ENCODE data around the gene CCDC63.
"Not testable (repeated sequence)": the region's sequence is repeated elsewhere in the genome, so short reads cannot be mapped to it uniquely, and the experiment has no call there.

The CCDC63 gene

DNA sequence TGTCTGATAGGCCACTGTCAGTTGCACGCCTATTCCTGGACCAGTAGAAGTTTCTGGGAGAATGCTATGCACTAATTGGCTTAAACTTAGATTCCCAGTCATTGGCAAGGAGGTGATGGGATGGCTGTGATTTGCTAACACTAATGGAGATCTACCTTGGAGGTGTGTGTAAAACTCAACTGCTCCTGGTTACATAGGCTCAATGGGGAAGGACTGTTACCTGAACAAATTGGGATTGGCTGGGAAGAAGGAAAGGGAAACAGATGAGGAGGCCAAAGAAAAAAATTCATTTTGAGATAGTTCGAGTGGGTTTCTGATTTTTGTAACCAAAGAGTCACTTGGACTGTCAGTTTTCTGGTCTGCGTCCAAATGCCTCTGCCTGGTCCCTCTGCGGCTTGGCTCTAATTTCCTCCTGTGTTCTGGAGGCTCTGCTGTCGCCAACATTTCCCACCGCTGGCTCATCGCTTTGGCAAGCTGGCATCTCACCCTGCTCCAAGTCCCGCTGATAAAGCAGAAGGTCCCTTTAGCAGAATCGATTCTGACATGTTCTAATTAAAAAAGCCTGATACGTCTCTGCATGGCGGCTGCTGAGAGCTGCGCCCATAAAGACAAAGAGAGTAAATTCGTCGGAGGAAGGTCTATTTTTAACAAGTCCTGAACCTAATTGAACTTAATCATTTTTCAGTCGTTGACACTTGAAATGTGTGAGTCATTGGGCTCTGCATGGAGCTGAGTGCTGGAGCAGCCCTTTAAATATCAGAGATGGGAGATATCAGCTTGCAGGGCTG, 2.0 kb upstream of the CCDC63 start:
- DNase-seq = no peak

DNA sequence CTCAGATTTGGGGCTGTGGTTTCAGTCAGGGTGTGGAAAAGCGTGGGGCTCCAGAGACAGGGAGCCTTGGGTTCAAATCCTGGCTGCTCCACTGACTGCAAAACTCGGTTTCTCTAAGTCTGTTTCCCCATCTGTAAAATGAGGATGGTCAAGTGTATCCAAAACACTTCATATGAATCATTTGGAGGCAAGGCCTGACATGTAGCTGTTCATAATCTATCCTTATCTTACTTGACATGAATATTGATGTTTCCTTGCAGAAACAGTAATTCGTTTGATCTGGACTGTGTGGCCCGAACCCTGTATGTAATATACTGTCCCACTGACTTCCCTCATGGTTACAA, 1.5 kb upstream of the CCDC63 start:
- DNase-seq = no peak

GRCh38 chr12:110848314-110848923, 1.6 kb downstream of the CCDC63 start:
- no peak for DNase-seq

GRCh38 chr12:110849221-110849620, 2.4 kb downstream of the CCDC63 start:
- no peak for DNase-seq

DNA sequence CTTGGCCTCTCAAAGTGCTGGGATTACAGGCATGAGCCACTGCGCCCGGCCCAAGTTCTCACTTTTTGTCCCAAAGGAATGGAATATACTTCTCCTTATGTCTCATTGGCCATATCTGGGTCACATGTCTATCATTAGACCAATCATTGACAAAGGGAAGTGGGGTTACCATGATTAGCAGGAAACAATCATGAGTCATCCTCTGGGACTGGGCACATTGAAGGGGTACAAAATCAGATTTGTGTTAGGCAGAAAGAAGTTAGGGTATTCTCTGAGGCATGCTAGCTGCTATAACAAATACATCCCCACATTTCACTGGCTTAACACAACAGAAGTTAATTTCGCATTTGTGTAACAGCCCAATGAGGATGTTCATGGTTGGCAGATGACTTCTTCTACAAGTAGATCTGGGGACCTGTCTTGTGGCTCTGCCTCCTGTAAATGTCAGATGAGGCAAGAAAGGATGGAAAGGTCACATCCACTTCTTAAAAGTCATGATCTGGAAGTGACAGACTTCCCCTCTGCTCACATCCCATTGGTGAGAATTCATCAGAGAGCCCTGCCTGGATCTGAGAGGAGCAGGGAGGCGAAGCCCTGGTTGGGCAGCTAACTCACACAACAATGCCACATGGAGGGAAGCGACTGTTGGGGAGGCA, 3.1 kb downstream of the CCDC63 start:
- peak; percentile 38 for DNase-seq

DNA sequence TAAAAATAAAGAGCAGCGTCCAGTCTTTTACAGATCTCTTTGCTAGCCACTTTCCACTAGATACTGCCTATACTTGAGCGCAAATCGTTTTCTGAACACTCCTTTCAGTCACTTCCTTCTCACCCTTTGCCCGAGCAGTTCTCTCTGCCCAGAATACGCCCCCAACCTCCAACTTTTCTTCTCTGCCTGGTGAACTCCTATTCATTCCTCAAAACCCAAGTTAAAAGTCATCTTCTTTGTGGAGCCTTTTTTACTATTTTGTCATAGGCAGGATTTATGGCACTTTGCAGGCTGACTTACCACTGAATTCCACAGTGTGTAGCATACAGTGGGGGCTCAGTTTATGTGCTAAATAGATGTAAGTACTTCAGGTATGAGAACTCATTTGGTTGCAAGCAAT, 4.0 kb downstream of the CCDC63 start:
- DNase-seq = no peak

- DNase-seq = no peak
Observed at GRCh38 chr12:110853836-110854235, 7.0 kb downstream of the CCDC63 start.

DNA sequence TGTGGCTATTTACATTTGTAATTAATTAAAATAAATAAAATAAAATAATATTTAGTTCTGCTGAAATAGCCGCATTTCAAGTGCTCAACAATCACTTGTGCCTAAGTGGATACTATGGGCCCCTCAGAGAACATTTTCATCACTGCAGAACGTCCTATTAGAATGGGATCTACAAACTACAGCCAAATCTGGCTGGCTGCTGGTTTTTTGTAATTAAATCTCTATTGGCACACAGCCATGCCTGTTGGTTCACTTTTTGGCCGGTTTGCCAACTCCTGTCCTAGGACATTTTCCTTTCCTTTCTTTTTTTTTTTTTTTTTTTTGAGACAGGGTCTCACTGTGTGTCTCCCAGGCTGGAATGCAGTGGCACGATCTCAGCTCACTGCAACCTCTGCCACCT, 9.8 kb downstream of the CCDC63 start:
- DNase-seq = no peak

DNA sequence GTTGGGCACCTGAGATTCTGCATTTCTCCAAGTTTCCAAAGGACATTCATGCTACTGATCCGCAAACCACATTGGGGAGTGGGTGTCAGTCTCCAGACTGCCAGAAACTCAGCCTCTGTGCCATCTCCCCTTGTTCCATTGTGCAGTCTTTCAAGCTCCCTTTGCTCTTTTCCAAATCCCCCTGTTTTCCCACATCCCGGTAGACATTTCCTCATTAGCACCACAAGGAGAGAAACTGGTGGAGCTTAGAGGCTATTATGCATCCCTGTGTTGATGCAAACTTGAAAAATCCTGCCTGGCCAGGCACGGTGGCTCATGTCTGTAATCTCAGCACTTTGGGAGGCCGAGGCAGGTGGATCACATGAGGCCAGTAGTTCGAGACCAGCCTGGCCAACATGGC, 10.7 kb downstream of the CCDC63 start:
- DNase-seq = no peak

GRCh38 chr12:110857954-110858353, 11.2 kb downstream of the CCDC63 start:
- DNase-seq = not testable (repeated sequence)

DNA sequence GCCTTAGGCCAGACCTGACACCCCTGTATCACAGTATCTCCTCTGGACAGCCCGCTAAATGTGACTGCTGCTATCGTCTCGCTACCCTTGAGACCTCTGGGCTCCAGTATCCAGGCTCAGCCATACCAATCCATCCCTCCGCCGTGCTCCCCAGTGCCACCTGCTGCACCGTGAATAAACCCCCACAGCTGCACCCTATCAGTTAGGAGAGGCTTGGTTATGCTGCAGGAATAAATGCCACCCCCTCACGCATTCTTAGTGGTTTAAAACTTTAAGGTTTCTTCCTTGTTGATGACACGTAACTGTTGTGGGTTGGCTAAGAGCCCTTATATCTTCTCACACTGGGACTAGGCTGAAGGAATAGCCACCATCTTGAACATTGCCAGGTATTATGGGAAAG, 12.1 kb downstream of the CCDC63 start:
- no peak for DNase-seq

- peak; percentile 43 for DNase-seq
Observed at GRCh38 chr12:110860833-110861296, 14.1 kb downstream of the CCDC63 start.

DNA sequence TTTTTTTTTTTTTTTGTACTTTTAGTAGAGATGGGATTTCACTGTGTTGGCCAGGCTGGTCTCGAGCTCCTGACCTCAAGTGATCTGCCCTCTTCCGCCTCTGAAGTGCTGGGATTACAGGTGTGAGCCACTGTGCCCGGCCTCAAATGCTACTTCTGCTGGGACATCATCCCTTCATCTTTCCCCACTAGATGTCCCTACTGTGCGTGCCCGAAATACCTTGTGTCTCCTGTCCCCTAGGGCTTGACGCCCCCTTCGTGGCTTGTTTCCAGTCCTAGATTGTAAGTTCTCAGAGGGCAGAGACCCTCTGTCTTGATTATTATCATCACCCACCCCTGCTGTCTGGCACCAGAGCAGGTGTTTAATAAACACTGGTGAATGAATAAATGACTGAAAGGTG, 14.9 kb downstream of the CCDC63 start:
- DNase-seq = no peak

GRCh38 chr12:110862329-110862728, 15.5 kb downstream of the CCDC63 start:
- DNase-seq = no peak

DNA sequence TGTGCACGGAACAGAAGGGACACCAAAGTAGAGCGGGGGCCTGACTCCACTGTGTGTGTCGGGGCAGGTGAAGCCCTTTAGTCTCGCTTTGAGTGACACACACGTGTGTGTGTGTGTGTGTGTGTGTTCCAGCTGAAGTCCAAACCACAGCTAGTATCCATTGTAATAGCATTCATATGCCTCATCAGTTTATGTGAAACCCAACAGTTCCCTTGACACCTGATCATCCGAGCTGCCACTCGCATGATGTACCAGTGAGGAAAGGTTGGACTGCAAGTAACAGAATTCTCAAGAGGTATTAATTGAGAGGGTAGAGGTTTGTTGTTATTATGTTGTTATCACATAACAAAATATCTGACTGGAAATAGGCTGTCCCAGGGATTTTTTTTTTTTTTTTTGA, 16.4 kb downstream of the CCDC63 start:
- DNase-seq = no peak

DNA sequence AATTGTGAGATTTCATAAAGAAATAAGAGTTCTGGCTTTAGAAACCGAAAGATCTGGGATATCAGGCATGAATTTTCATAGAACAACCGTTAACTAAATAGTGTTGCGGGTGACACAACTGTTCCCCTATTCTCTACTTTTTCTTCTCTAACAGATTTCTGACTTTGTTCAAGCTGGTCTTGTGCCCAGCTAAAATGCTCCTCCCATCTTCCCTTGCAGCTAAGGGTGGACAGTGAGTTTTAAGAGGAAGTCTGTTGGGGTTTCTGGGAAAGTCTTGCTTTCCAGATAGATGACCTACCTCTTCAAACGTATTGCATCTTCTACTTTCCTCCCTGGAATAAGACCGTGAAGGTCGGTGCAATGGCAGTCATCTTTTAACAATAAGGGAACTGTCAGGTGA, 18.7 kb downstream of the CCDC63 start:
- no peak for DNase-seq

DNA sequence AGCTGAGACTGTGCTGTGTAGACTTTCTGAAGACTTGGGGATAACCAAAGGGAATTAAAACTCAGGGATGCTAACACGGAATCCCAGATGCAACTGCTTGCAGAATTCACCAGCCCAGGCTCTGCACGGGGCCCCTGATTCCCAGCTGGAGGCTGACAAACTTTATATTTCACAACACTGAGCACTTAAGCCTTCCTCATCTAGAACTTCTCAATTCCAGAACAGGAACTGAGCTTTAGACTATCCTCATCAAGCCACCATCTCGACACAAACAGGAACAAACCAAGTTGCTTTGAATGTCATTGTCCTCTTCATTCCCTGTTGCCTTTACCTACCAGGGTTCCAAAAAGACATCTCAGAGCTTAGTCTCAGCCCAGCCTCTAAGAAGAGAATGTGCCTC, 22.2 kb downstream of the CCDC63 start:
- DNase-seq = peak; percentile 95

DNA sequence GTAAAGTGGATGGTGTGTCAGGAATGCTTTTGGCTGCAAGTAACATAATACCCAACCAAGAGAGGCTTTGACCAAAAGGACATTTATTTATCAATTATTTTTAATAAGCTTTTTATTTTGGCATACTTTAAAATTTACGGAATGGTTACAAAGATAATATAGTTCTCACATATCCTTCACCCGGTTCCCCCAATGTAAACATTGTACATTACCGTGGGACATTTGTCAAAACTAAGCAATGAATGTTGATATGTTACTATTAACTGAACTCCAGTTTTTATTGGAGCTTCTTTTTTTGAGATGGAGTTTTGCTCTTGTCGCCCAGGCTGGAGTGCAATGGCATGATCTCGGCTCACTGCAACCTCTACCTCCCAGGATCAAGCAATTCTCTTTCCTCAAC, 23.0 kb downstream of the CCDC63 start:
- DNase-seq = no peak

- DNase-seq = no peak
Observed at GRCh38 chr12:110872100-110872499, 25.3 kb downstream of the CCDC63 start.

- DNase-seq = no peak
Observed at GRCh38 chr12:110874351-110874750, 27.6 kb downstream of the CCDC63 start.

- DNase-seq = no peak
Observed at GRCh38 chr12:110874781-110875180, 28.0 kb downstream of the CCDC63 start.

- DNase-seq = no peak
Observed at GRCh38 chr12:110880651-110881050, 33.9 kb downstream of the CCDC63 start.

GRCh38 chr12:110883251-110883650, 36.5 kb downstream of the CCDC63 start:
- no peak for DNase-seq

- DNase-seq = no peak
Observed at GRCh38 chr12:110885152-110885840, 38.5 kb downstream of the CCDC63 start.

Measured in MV-4-11 (cell line).